Measurements from ENCODE around the gene DIP2A.
"Not testable (repeated sequence)": the region's sequence is repeated elsewhere in the genome, so short reads cannot be mapped to it uniquely, and the experiment has no call there.

Gene DIP2A

GRCh38 chr21:46429754-46430681, 28.7 kb upstream of the DIP2A start:
- H3K9ac ChIP-seq (ENCODE audit: low read length): no peak overlapping the region
- no peaks in the 10 kb centered on the region for H3F3A ChIP-seq (ENCODE audit: insufficient read depth, low read length)
- H3K4me3 ChIP-seq (ENCODE audit: low read length): no peak overlapping the region
- no peaks in the 10 kb centered on the region for H4K20me1 ChIP-seq (ENCODE audit: insufficient read depth, low read length)
- H3K36me3 ChIP-seq (replicated peaks; ENCODE audit: insufficient read depth, low read length): peaks cover 12% of the 10 kb centered on the region; the same call in 1 of the 2 replicates
- no peak for DNase-seq
- no peaks in the 10 kb centered on the region for H3K79me2 ChIP-seq (ENCODE audit: low read length)
- H3K27me3 ChIP-seq (replicated peaks; ENCODE audit: insufficient read depth, low read length): no peaks in the 10 kb centered on the region
- H3K4me2 ChIP-seq (ENCODE audit: low read depth, low read length): no peak overlapping the region
- no peaks in the 10 kb centered on the region for H3K9me3 ChIP-seq (replicated peaks; ENCODE audit: insufficient read depth, low read length)
- H3K27ac ChIP-seq (ENCODE audit: low read length): no peak overlapping the region
- no peak overlapping the region for H2AFZ ChIP-seq (ENCODE audit: low read length)
- H3K9me2 ChIP-seq (replicated peaks; ENCODE audit: insufficient read depth, low read length): no peaks in the 10 kb centered on the region
- TF ChIP-seq EZH2 (optimal IDR thresholded peaks at IDR 0.05; ENCODE audit: low read depth, low read length) (no peak), CTCF (IDR thresholded peaks at IDR 0.05; ENCODE audit: low read length) (no peak), EZH2phosphoT487 (IDR thresholded peaks at IDR 0.05; ENCODE audit: low read length) (no peak)
- H3K4me1 ChIP-seq (ENCODE audit: low read length): no peaks in the 10 kb centered on the region

- no peak overlapping the region for H2AFZ ChIP-seq (ENCODE audit: low read length)
- no peaks in the 10 kb centered on the region for H3K79me2 ChIP-seq (ENCODE audit: low read length)
- H3K27me3 ChIP-seq (replicated peaks; ENCODE audit: insufficient read depth, low read length): no peaks in the 10 kb centered on the region
- no peaks in the 10 kb centered on the region for H3K9me3 ChIP-seq (replicated peaks; ENCODE audit: insufficient read depth, low read length)
- H3K36me3 ChIP-seq (replicated peaks; ENCODE audit: insufficient read depth, low read length): peaks cover 17% of the 10 kb centered on the region
- no peaks in the 10 kb centered on the region for H3K4me1 ChIP-seq (ENCODE audit: low read length)
- no peak overlapping the region for H3K4me2 ChIP-seq (ENCODE audit: low read depth, low read length)
- H3K4me3 ChIP-seq (ENCODE audit: low read length): no peak overlapping the region
- no peak for TF ChIP-seq EZH2 (optimal IDR thresholded peaks at IDR 0.05; ENCODE audit: low read depth, low read length)
- TF ChIP-seq CTCF (IDR thresholded peaks at IDR 0.05; ENCODE audit: low read length): no peak
- TF ChIP-seq EZH2phosphoT487 (IDR thresholded peaks at IDR 0.05; ENCODE audit: low read length): no peak
- H3K27ac ChIP-seq (ENCODE audit: low read length): no peak overlapping the region
- DNase-seq: no peak
- H3K9me2 ChIP-seq (replicated peaks; ENCODE audit: insufficient read depth, low read length): no peaks in the 10 kb centered on the region
- no peak overlapping the region for H3K9ac ChIP-seq (ENCODE audit: low read length)
- no peaks in the 10 kb centered on the region for H3F3A ChIP-seq (ENCODE audit: insufficient read depth, low read length)
- H4K20me1 ChIP-seq (ENCODE audit: insufficient read depth, low read length): no peaks in the 10 kb centered on the region
These were observed 27.2 kb upstream of the DIP2A start for GRCh38 chr21:46431448-46431847.

- no peaks in the 10 kb centered on the region for H3K4me1 ChIP-seq (ENCODE audit: low read length)
- no peak overlapping the region for H3K4me2 ChIP-seq (ENCODE audit: low read depth, low read length)
- H3K9ac ChIP-seq (ENCODE audit: low read length): no peak overlapping the region
- no peak overlapping the region for H3K4me3 ChIP-seq (ENCODE audit: low read length)
- H3K79me2 ChIP-seq (ENCODE audit: low read length): no peaks in the 10 kb centered on the region
- no peak overlapping the region for H3K27ac ChIP-seq (ENCODE audit: low read length)
- no peak overlapping the region for H2AFZ ChIP-seq (ENCODE audit: low read length)
- peaks cover 22% of the 10 kb centered on the region for H3K36me3 ChIP-seq (replicated peaks; ENCODE audit: insufficient read depth, low read length)
- TF ChIP-seq CTCF (IDR thresholded peaks at IDR 0.05; ENCODE audit: low read length) (no peak), EZH2 (optimal IDR thresholded peaks at IDR 0.05; ENCODE audit: low read depth, low read length) (no peak), EZH2phosphoT487 (IDR thresholded peaks at IDR 0.05; ENCODE audit: low read length) (no peak)
- no peaks in the 10 kb centered on the region for H3K9me2 ChIP-seq (replicated peaks; ENCODE audit: insufficient read depth, low read length)
- no peaks in the 10 kb centered on the region for H3K27me3 ChIP-seq (replicated peaks; ENCODE audit: insufficient read depth, low read length)
- no peaks in the 10 kb centered on the region for H3K9me3 ChIP-seq (replicated peaks; ENCODE audit: insufficient read depth, low read length)
- no peaks in the 10 kb centered on the region for H4K20me1 ChIP-seq (ENCODE audit: insufficient read depth, low read length)
- H3F3A ChIP-seq (ENCODE audit: insufficient read depth, low read length): no peaks in the 10 kb centered on the region
- DNase-seq: no peak
These were observed 26.7 kb upstream of the DIP2A start for GRCh38 chr21:46431884-46432488.

- H3K9me2 ChIP-seq (replicated peaks; ENCODE audit: insufficient read depth, low read length); H4K20me1 ChIP-seq (ENCODE audit: insufficient read depth, low read length); H3K4me2 ChIP-seq (ENCODE audit: low read depth, low read length); DNase-seq; H3K4me3 ChIP-seq (ENCODE audit: low read length); H3K9me3 ChIP-seq (replicated peaks; ENCODE audit: insufficient read depth, low read length); H3K27me3 ChIP-seq (replicated peaks; ENCODE audit: insufficient read depth, low read length); H3F3A ChIP-seq (ENCODE audit: insufficient read depth, low read length); H3K4me1 ChIP-seq (ENCODE audit: low read length); H2AFZ ChIP-seq (ENCODE audit: low read length); H3K79me2 ChIP-seq (ENCODE audit: low read length); H3K27ac ChIP-seq (ENCODE audit: low read length); H3K9ac ChIP-seq (ENCODE audit: low read length): not testable (repeated sequence)
- peaks cover 26% of the 10 kb centered on the region for H3K36me3 ChIP-seq (replicated peaks; ENCODE audit: insufficient read depth, low read length)
These were observed 25.6 kb upstream of the DIP2A start for GRCh38 chr21:46433116-46433515.

Measured in MM.1S (cell line).